Neutrophil (primary cell): ENCODE results near the gene MAPK10.

ENCODE experiments used
- H3K27ac ChIP-seq: fragments of 200-600 bp; sonication (generic); 2 replicates; pipeline ENCODE4 v1.5.1; 2016; ENCODE audit warnings: mild to moderate bottlenecking, moderate library complexity
- H3K27me3 ChIP-seq: fragments of 200-600 bp; sonication (generic); 2 replicates; pipeline ENCODE4 v1.6.0; 2016; ENCODE audit warnings: mild to moderate bottlenecking
- H3K36me3 ChIP-seq: fragments of 200-600 bp; sonication (generic); 2 replicates; pipeline ENCODE4 v1.5.1; 2017
- H3K4me1 ChIP-seq, 2 experiments: fragments of 200-600 bp in 1 of 2; sonication (generic) in 1 of 2; 1 replicate in 1 of 2; 2 replicates in 1 of 2; pipeline versions ENCODE4 v1.5.1 to v1.6.1; 2013 to 2016; ENCODE audit warnings: low read depth in 1 of 2, low read length in 1 of 2, mild to moderate bottlenecking in 1 of 2, moderate library complexity in 1 of 2; ENCODE audit not compliant: control insufficient read depth in 1 of 2, insufficient read depth in 1 of 2
- H3K4me3 ChIP-seq, 2 experiments: fragments of 200-600 bp in 1 of 2; sonication (generic) in 1 of 2; 1 replicate in 1 of 2; 2 replicates in 1 of 2; pipeline ENCODE4 v1.5.1; 2013 to 2016; ENCODE audit warnings: low read depth in 1 of 2, low read length in 1 of 2, mild to moderate bottlenecking in 1 of 2, moderate library complexity in 1 of 2
- H3K9me3 ChIP-seq: fragments of 200-600 bp; sonication (generic); 2 replicates; pipeline ENCODE4 v1.5.1; 2016
- TF ChIP-seq, protein P1 (sequence below): fragments of 200-600 bp; sonication (generic); IDR thresholded peaks from 2 replicates; pipeline ENCODE4 v1.5.1; 2016; ENCODE audit warnings: antibody characterized with exemption

MAPK10 gene

GRCh38 chr4:86380181-86380724 is 20.4 kb upstream of the MAPK10 start:
- H3K4me3 ChIP-seq, result no peak overlapping the region
- no peak overlapping the region for H3K27ac ChIP-seq
- no peaks in the 10 kb centered on the region for H3K4me1 ChIP-seq
- H3K9me3 ChIP-seq, result no peaks in the 10 kb centered on the region
- TF ChIP-seq, protein P1, sequence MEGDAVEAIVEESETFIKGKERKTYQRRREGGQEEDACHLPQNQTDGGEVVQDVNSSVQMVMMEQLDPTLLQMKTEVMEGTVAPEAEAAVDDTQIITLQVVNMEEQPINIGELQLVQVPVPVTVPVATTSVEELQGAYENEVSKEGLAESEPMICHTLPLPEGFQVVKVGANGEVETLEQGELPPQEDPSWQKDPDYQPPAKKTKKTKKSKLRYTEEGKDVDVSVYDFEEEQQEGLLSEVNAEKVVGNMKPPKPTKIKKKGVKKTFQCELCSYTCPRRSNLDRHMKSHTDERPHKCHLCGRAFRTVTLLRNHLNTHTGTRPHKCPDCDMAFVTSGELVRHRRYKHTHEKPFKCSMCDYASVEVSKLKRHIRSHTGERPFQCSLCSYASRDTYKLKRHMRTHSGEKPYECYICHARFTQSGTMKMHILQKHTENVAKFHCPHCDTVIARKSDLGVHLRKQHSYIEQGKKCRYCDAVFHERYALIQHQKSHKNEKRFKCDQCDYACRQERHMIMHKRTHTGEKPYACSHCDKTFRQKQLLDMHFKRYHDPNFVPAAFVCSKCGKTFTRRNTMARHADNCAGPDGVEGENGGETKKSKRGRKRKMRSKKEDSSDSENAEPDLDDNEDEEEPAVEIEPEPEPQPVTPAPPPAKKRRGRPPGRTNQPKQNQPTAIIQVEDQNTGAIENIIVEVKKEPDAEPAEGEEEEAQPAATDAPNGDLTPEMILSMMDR, result no peak
- H3K27me3 ChIP-seq, result no peaks in the 10 kb centered on the region
- no peaks in the 10 kb centered on the region for H3K36me3 ChIP-seq

DNA sequence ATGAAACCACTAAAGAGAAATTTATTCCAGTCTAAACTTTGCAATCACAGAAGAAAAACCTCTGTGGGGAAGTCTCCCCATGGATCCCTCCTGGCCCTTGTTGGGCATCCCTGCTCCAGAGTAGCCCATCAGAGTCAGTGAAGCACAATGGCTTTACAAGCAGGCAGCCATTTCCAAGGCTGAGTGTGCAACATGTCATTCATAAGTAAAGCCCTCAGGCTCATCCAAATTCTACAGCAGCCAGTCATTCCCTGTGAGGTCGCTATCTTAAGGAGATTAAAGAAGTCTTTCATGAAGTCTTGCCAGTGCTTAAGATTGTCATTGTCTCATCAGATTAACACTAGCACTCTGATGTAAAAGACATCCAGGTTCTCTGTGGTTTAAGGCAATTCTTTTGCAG is 17.0 kb upstream of the MAPK10 start:
- TF ChIP-seq, protein P1, result no peak
- Histone ChIP-seq H3K27ac (no peak overlapping the region), H3K9me3 (no peaks in the 10 kb centered on the region), H3K27me3 (no peaks in the 10 kb centered on the region), H3K4me3 (no peak overlapping the region), H3K36me3 (no peaks in the 10 kb centered on the region), H3K4me1 (no peaks in the 10 kb centered on the region)

- Histone ChIP-seq H3K27me3 (no peaks in the 10 kb centered on the region), H3K9me3 (no peaks in the 10 kb centered on the region), H3K27ac (no peak overlapping the region), H3K36me3 (no peaks in the 10 kb centered on the region), H3K4me3 (no peak overlapping the region), H3K4me1 (no peaks in the 10 kb centered on the region)
- TF ChIP-seq, protein P1, result no peak
Measured at GRCh38 chr4:86368433-86368832, 8.6 kb upstream of the MAPK10 start.

GRCh38 chr4:86367577-86367976 is 7.7 kb upstream of the MAPK10 start:
- no peaks in the 10 kb centered on the region for H3K4me1 ChIP-seq
- H3K36me3 ChIP-seq, result no peaks in the 10 kb centered on the region
- no peaks in the 10 kb centered on the region for H3K9me3 ChIP-seq
- H3K27me3 ChIP-seq, result no peaks in the 10 kb centered on the region
- no peak overlapping the region for H3K27ac ChIP-seq
- H3K4me3 ChIP-seq, result no peak overlapping the region
- TF ChIP-seq, protein P1, result no peak

GRCh38 chr4:86366920-86367319 is 7.1 kb upstream of the MAPK10 start:
- H3K4me1 ChIP-seq, result no peaks in the 10 kb centered on the region
- H3K4me3 ChIP-seq, result no peak overlapping the region
- no peaks in the 10 kb centered on the region for H3K27me3 ChIP-seq
- no peaks in the 10 kb centered on the region for H3K36me3 ChIP-seq
- TF ChIP-seq, protein P1, result no peak
- no peaks in the 10 kb centered on the region for H3K9me3 ChIP-seq
- no peak overlapping the region for H3K27ac ChIP-seq

- Histone ChIP-seq H3K9me3 (no peaks in the 10 kb centered on the region), H3K27me3 (no peaks in the 10 kb centered on the region), H3K4me3 (no peak overlapping the region), H3K36me3 (no peaks in the 10 kb centered on the region), H3K27ac (no peak overlapping the region), H3K4me1 (peaks cover 0 to 6% of the 10 kb centered on the region in 2 experiments)
- TF ChIP-seq, protein P1, result no peak
Measured at GRCh38 chr4:86362510-86362909, 2.7 kb upstream of the MAPK10 start.
